HCT116 (cell line): ENCODE results near the gene PNMA8C. TPM values are rescaled to one million over a fixed set of nuclear protein-coding genes. Genes with fewer than 3 reads are reported as not detected.

Experiments used
- ATAC-seq: fragments of 200-7000 bp; cut with Tn5 transposase; 2 replicates; pipeline ENCODE4 v1.9.1; 2020; ENCODE audit warnings: mild to moderate bottlenecking, moderate library complexity
- BruUV-seq: library from RNA; stranded (reverse); fragments of 400-500 nt; replicated peaks from 2 replicates; lab custom pipeline; 2021; lab: Mats Ljungman, UMichigan
- CTCF ChIA-PET: fragments of 300-600 bp; sonication (Branson Sonifier 250); formaldehyde crosslinking; loops from one replicate; lab custom pipeline; 2021; ENCODE audit warnings: antibody characterized with exemption; lab: Charles Lee
- POLR2A ChIA-PET: fragments of 300-600, 350-600 bp; sonication (Branson Sonifier 250); formaldehyde crosslinking; loops from one replicate; lab custom pipeline; 2021; ENCODE audit warnings: antibody characterized with exemption; lab: Charles Lee
- RAD21 ChIA-PET, 2 experiments: fragments of 300-600 bp; sonication (Branson Sonifier 250); formaldehyde crosslinking; loops; one replicate each; lab custom pipeline; 2023; ENCODE audit warnings: low total read pairs in 2 of 2; ENCODE audit not compliant: uncharacterized antibody in 2 of 2, unreplicated experiment in 2 of 2, low non-redundant PET in 1 of 2; lab: Charles Lee
- DNase-seq: peaks from one replicate; pipeline ENCODE4 v3.0.0-alpha.2; 2010; ENCODE audit warnings: low read depth, low spot score
- H2AFZ ChIP-seq: fragments of 200-600 bp; shearing (Covaris generic), sonication (generic); 2 replicates; pipeline ENCODE4 v1.6.1; 2017; ENCODE audit warnings: low read depth, mixed run types, mixed read lengths, antibody characterized with exemption, low read length; ENCODE audit not compliant: poor library complexity, severe bottlenecking
- H3K27ac ChIP-seq: 2 replicates; pipeline ENCODE4 v1.5.1; 2012; ENCODE audit warnings: low read depth, low read length
- H3K27me3 ChIP-seq: fragments of 200-600 bp; sonication (generic); 2 replicates; pipeline ENCODE4 v1.6.1; 2016; ENCODE audit warnings: mixed run types, low read length, mixed read lengths; ENCODE audit not compliant: insufficient read depth
- H3K36me3 ChIP-seq, 2 experiments: fragments of 200-500 bp in 1 of 2; fragments of 200-600 bp in 1 of 2; sonication (Bioruptor generic) in 1 of 2; sonication (generic) in 1 of 2; 2 replicates each; pipeline versions ENCODE4 v1.5.1 to v1.6.1; 2014 to 2016; ENCODE audit warnings: low read length in 2 of 2, inconsistent platforms in 1 of 2, mixed read lengths in 1 of 2, mixed run types in 1 of 2; ENCODE audit not compliant: insufficient read depth in 2 of 2, control insufficient read depth in 1 of 2
- H3K4me1 ChIP-seq, 2 experiments: fragments of 200-600 bp in 1 of 2; sonication (generic) in 1 of 2; 2 replicates each; pipeline versions ENCODE4 v1.5.1 to v1.6.1; 2012 to 2017; ENCODE audit warnings: low read length in 2 of 2, inconsistent platforms in 1 of 2, mild to moderate bottlenecking in 1 of 2, mixed read lengths in 1 of 2, mixed run types in 1 of 2, moderate library complexity in 1 of 2; ENCODE audit not compliant: insufficient read depth in 2 of 2, control insufficient read depth in 1 of 2
- H3K4me2 ChIP-seq: fragments of 200-600 bp; sonication (generic); 2 replicates; pipeline ENCODE4 v1.6.1; 2017; ENCODE audit warnings: mixed run types, low read length, mixed read lengths
- H3K4me3 ChIP-seq, 2 experiments: fragments of 200-600 bp in 1 of 2; sonication (generic) in 1 of 2; replicated peaks in 1 of 2; 2 replicates each; pipeline ENCODE4 v1.5.1; 2011 to 2016; ENCODE audit warnings: low read length in 2 of 2, control low read depth in 1 of 2, low read depth in 1 of 2, mild to moderate bottlenecking in 1 of 2, mixed read lengths in 1 of 2, mixed run types in 1 of 2
- H3K79me2 ChIP-seq: fragments of 200-600 bp; sonication (generic); 2 replicates; pipeline ENCODE4 v1.6.1; 2017; ENCODE audit warnings: mild to moderate bottlenecking, mixed run types, low read length, moderate library complexity, mixed read lengths; ENCODE audit not compliant: insufficient read depth
- H3K9ac ChIP-seq: fragments of 200-600 bp; sonication (generic); 2 replicates; pipeline ENCODE4 v1.6.1; 2016; ENCODE audit warnings: low read length, mixed read lengths
- H3K9me2 ChIP-seq: fragments of 200-600 bp; sonication (generic), shearing (Covaris generic); 2 replicates; pipeline ENCODE4 v1.6.1; 2017; ENCODE audit warnings: mixed run types, mild to moderate bottlenecking, moderate library complexity; ENCODE audit not compliant: insufficient read depth
- H3K9me3 ChIP-seq, 2 experiments: fragments of 200-500 bp in 1 of 2; fragments of 200-600 bp in 1 of 2; sonication (Bioruptor generic) in 1 of 2; sonication (generic) in 1 of 2; 2 replicates each; pipeline ENCODE4 v1.6.1; 2014 to 2017; ENCODE audit warnings: low read length in 2 of 2, mixed read lengths in 2 of 2, inconsistent platforms in 1 of 2, low read depth in 1 of 2, mild to moderate bottlenecking in 1 of 2, mixed run types in 1 of 2, moderate library complexity in 1 of 2; ENCODE audit not compliant: control insufficient read depth in 1 of 2, insufficient read depth in 1 of 2
- H4K20me1 ChIP-seq: fragments of 200-600 bp; sonication (generic), shearing (Covaris generic); 2 replicates; pipeline ENCODE4 v1.6.1; 2017; ENCODE audit warnings: mixed run types, mild to moderate bottlenecking, moderate library complexity; ENCODE audit not compliant: insufficient read depth
- CBX3 ChIP-seq: IDR thresholded peaks from 2 replicates; pipeline ENCODE4 v1.6.1; 2012; ENCODE audit warnings: low read depth
- CEBPB ChIP-seq: IDR thresholded peaks from 2 replicates; pipeline ENCODE4 v1.6.1; 2012; ENCODE audit warnings: low read depth
- EGR1 ChIP-seq: IDR thresholded peaks from 2 replicates; pipeline ENCODE4 v1.6.1; 2012; ENCODE audit warnings: low read depth
- ELF1 ChIP-seq: IDR thresholded peaks from 2 replicates; pipeline ENCODE4 v1.6.1; 2012; ENCODE audit warnings: low read depth, borderline replicate concordance
- EZH2 ChIP-seq: fragments of 200-600 bp; sonication (generic); IDR thresholded peaks from 2 replicates; pipeline ENCODE4 v1.6.1; 2017; ENCODE audit warnings: antibody characterized with exemption, mixed run types
- EZH2phosphoT487 ChIP-seq: fragments of 200-600 bp; IDR thresholded peaks from 2 replicates; pipeline ENCODE4 v1.6.1; 2018; ENCODE audit warnings: antibody characterized with exemption, borderline replicate concordance
- POLR2AphosphoS5 ChIP-seq: IDR thresholded peaks from 2 replicates; pipeline ENCODE4 v1.6.1; 2011; ENCODE audit warnings: mild to moderate bottlenecking, low read depth, low read length, moderate library complexity
- SIN3A ChIP-seq: IDR thresholded peaks from 2 replicates; pipeline ENCODE4 v1.6.1; 2012; ENCODE audit warnings: low read depth
- SP1 ChIP-seq: IDR thresholded peaks from 2 replicates; pipeline ENCODE4 v1.6.1; 2012; ENCODE audit warnings: low read depth
- TCF7L2 ChIP-seq: IDR thresholded peaks from 2 replicates; pipeline ENCODE4 v1.7.0; 2011; ENCODE audit warnings: borderline replicate concordance, inconsistent platforms; ENCODE audit not compliant: insufficient read depth, insufficient read length; ENCODE audit errors: extremely low read depth
- YY1 ChIP-seq: IDR thresholded peaks from 2 replicates; pipeline ENCODE4 v1.6.1; 2011; ENCODE audit warnings: low read length, low read depth, moderate library complexity, mild to moderate bottlenecking; ENCODE audit not compliant: insufficient replicate concordance; ENCODE audit errors: extremely low read depth
- ZFX ChIP-seq: fragments of 450-650 bp; IDR thresholded peaks from 2 replicates; pipeline ENCODE4 v1.6.1; 2017
- intact Hi-C: fragments of 100-400 bp; cut with micrococcal nuclease; formaldehyde crosslinking; loops from 2 replicates; pipeline ENCODE4 v1.10.0; 2022
- total RNA-seq: library from RNA; stranded (reverse); gene quantifications from one replicate; pipeline ENCODE4 v1.2.1, GENCODE V29; 2021; ENCODE audit not compliant: unreplicated experiment
- TF ChIP-seq, protein P1 (sequence below): IDR thresholded peaks from 2 replicates; pipeline ENCODE4 v1.6.1; 2011; ENCODE audit warnings: mild to moderate bottlenecking, low read length, moderate library complexity; ENCODE audit not compliant: insufficient replicate concordance; ENCODE audit errors: extremely low read depth
- TF ChIP-seq, protein P2 (sequence below), 3 experiments: fragments of 200-600 bp in 1 of 3; sonication (generic) in 1 of 3; IDR thresholded peaks in 2 of 3; conservative IDR thresholded peaks in 1 of 3; 2 replicates each; pipeline ENCODE4 v1.5.1; 2012 to 2017; ENCODE audit warnings: low read depth in 2 of 3, low read length in 2 of 3, antibody characterized with exemption in 1 of 3, borderline replicate concordance in 1 of 3, control low read depth in 1 of 3, mild to moderate bottlenecking in 1 of 3, mixed read lengths in 1 of 3, mixed run types in 1 of 3, moderate library complexity in 1 of 3; ENCODE audit not compliant: insufficient read depth in 1 of 3
- TF ChIP-seq, protein P3 (sequence below): IDR thresholded peaks from 2 replicates; pipeline ENCODE4 v1.6.1; 2012

PNMA8C gene
- total RNA-seq, 1 experiment from 2014 or later: not detected

DNA sequence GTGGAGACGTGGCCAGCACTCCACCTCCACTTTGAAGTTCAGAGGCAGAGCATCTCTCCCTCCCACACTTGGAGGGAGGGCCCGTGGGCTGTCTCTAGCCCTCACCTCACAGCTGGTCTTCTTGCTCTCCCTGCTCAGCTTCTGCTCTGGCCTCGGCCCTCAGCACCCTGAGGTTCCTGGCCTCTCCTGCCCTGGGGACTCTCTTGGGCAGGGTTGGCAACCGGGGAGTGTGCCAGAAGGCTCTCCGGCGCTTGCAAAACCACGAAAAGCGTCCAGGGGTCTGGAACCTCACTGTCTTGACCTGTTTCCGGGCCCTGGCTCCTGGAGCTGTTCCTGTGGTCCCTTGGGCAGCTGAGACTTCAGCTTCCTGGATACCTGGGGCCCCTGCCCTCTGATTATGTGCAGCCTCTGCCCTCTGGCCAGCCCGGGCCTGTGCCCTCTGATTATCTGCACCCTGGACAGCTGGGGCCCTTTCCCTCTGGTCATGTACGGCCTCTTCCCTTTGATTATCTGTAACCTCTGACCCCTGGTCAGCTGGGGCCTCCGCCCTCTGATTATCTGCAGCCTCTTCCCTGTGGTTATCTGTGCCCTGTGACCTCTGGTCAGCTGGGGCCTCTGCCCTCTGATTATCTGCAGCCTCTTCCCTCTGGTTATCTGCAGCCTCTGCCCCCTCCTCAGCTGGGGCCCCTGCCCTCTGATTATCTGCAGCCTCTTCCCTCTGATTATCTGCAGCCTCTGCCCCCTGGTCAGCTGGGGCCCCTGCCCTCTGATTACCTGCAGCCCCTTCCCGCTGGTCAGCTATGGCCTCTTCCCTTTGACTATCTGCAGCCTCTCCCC lies 17.4 kb downstream of the PNMA8C start:
- no peaks in the 10 kb centered on the region for H4K20me1 ChIP-seq
- peaks cover 4 to 6% of the 10 kb centered on the region in 2 experiments; a peak in 3 of 4 replicates for H3K4me1 ChIP-seq
- no peaks in the 10 kb centered on the region for H3K36me3 ChIP-seq
- H3K9ac ChIP-seq: no peak overlapping the region
- H2AFZ ChIP-seq: no peak overlapping the region
- no peak for TF ChIP-seq ZFX
- TF ChIP-seq ELF1: no peak
- TF ChIP-seq CEBPB: no peak
- TF ChIP-seq, protein P1, sequence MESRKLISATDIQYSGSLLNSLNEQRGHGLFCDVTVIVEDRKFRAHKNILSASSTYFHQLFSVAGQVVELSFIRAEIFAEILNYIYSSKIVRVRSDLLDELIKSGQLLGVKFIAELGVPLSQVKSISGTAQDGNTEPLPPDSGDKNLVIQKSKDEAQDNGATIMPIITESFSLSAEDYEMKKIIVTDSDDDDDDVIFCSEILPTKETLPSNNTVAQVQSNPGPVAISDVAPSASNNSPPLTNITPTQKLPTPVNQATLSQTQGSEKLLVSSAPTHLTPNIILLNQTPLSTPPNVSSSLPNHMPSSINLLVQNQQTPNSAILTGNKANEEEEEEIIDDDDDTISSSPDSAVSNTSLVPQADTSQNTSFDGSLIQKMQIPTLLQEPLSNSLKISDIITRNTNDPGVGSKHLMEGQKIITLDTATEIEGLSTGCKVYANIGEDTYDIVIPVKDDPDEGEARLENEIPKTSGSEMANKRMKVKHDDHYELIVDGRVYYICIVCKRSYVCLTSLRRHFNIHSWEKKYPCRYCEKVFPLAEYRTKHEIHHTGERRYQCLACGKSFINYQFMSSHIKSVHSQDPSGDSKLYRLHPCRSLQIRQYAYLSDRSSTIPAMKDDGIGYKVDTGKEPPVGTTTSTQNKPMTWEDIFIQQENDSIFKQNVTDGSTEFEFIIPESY: no peak
- TF ChIP-seq TCF7L2: no peak
- TF ChIP-seq, protein P2, sequence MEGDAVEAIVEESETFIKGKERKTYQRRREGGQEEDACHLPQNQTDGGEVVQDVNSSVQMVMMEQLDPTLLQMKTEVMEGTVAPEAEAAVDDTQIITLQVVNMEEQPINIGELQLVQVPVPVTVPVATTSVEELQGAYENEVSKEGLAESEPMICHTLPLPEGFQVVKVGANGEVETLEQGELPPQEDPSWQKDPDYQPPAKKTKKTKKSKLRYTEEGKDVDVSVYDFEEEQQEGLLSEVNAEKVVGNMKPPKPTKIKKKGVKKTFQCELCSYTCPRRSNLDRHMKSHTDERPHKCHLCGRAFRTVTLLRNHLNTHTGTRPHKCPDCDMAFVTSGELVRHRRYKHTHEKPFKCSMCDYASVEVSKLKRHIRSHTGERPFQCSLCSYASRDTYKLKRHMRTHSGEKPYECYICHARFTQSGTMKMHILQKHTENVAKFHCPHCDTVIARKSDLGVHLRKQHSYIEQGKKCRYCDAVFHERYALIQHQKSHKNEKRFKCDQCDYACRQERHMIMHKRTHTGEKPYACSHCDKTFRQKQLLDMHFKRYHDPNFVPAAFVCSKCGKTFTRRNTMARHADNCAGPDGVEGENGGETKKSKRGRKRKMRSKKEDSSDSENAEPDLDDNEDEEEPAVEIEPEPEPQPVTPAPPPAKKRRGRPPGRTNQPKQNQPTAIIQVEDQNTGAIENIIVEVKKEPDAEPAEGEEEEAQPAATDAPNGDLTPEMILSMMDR (IDR thresholded peaks at IDR 0.05 in 2 of 3, conservative IDR thresholded peaks at IDR 0.05 in 1 of 3; ENCODE audit: borderline replicate concordance in 1 of 3, insufficient read depth in 1 of 3, low read depth in 2 of 3, low read length in 2 of 3): no peak
- TF ChIP-seq POLR2AphosphoS5: no peak
- TF ChIP-seq, protein P3, sequence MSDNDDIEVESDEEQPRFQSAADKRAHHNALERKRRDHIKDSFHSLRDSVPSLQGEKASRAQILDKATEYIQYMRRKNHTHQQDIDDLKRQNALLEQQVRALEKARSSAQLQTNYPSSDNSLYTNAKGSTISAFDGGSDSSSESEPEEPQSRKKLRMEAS: no peak
- no peak for TF ChIP-seq EGR1
- no peak for TF ChIP-seq CBX3
- TF ChIP-seq EZH2phosphoT487: no peak
- no peak for TF ChIP-seq YY1
- TF ChIP-seq EZH2: no peak
- TF ChIP-seq SP1: no peak
- TF ChIP-seq SIN3A: no peak
- intact Hi-C loops: no loop called here
- DNase-seq (no peak), ATAC-seq (no peak)
- BruUV-seq: no TSS peak
- H3K79me2 ChIP-seq: no peaks in the 10 kb centered on the region
- ChIA-PET RAD21 (no interaction called here), POLR2A (no interaction called here), CTCF (no interaction called here)
- H3K27me3 ChIP-seq: no peaks in the 10 kb centered on the region
- no peak overlapping the region for H3K4me3 ChIP-seq
- H3K4me2 ChIP-seq: no peak overlapping the region
- no peaks in the 10 kb centered on the region for H3K9me2 ChIP-seq
- no peak overlapping the region for H3K27ac ChIP-seq
- no peaks in the 10 kb centered on the region for H3K9me3 ChIP-seq
